ENCODE data around the gene TRAPPC11.
"Not testable (repeated sequence)": the region's sequence is repeated elsewhere in the genome, so short reads cannot be mapped to it uniquely, and the experiment has no call there.

TRAPPC11 gene

GRCh38 chr4:183718876-183719275 lies 59.8 kb downstream of the TRAPPC11 start:
- H3K9me3 Mint-ChIP-seq = no peaks in the 10 kb centered on the region
- intact Hi-C loops (cut with micrococcal nuclease) = no loop called here
- H3K27ac Mint-ChIP-seq = no peak overlapping the region
- H3K4me3 Mint-ChIP-seq = no peak overlapping the region
- peaks cover 15% of the 10 kb centered on the region for H3K36me3 Mint-ChIP-seq (ENCODE audit: low read depth)
- peaks cover 28% of the 10 kb centered on the region for H3K27me3 Mint-ChIP-seq
- peaks cover 14% of the 10 kb centered on the region for H3K4me1 Mint-ChIP-seq (ENCODE audit: low read depth)

GRCh38 chr4:183721207-183722081 lies 62.4 kb downstream of the TRAPPC11 start:
- Mint-ChIP-seq H3K9me3 (no peaks in the 10 kb centered on the region), H3K27me3 (peaks cover 42% of the 10 kb centered on the region), H3K36me3 (ENCODE audit: low read depth) (no peaks in the 10 kb centered on the region), H3K27ac (peak overlapping the region; percentile 55), H3K4me3 (peak overlapping the region; percentile 82), H3K4me1 (ENCODE audit: low read depth) (peaks cover 14% of the 10 kb centered on the region)
- intact Hi-C loops (cut with micrococcal nuclease) = no loop called here

- H3K27me3 Mint-ChIP-seq = peaks cover 42% of the 10 kb centered on the region
- intact Hi-C loops (cut with micrococcal nuclease) = no loop called here
- H3K9me3 Mint-ChIP-seq = no peaks in the 10 kb centered on the region
- H3K36me3 Mint-ChIP-seq (ENCODE audit: low read depth) = no peaks in the 10 kb centered on the region
- peak overlapping the region; percentile 55 for H3K27ac Mint-ChIP-seq
- peak overlapping the region; percentile 82 for H3K4me3 Mint-ChIP-seq
- peaks cover 14% of the 10 kb centered on the region for H3K4me1 Mint-ChIP-seq (ENCODE audit: low read depth)
Measured at GRCh38 chr4:183722731-183723560, 63.9 kb downstream of the TRAPPC11 start.

- peak overlapping the region; percentile 82 for H3K4me3 Mint-ChIP-seq
- no peaks in the 10 kb centered on the region for H3K9me3 Mint-ChIP-seq
- peaks cover 14% of the 10 kb centered on the region for H3K4me1 Mint-ChIP-seq (ENCODE audit: low read depth)
- H3K36me3 Mint-ChIP-seq (ENCODE audit: low read depth) = no peaks in the 10 kb centered on the region
- peaks cover 42% of the 10 kb centered on the region for H3K27me3 Mint-ChIP-seq
- intact Hi-C loops (cut with micrococcal nuclease) = no loop called here
- H3K27ac Mint-ChIP-seq = no peak overlapping the region
Measured at GRCh38 chr4:183723561-183724228, 64.6 kb downstream of the TRAPPC11 start.

- peaks cover 14% of the 10 kb centered on the region for H3K4me1 Mint-ChIP-seq (ENCODE audit: low read depth)
- H3K27ac Mint-ChIP-seq; intact Hi-C loops (cut with micrococcal nuclease); H3K36me3 Mint-ChIP-seq (ENCODE audit: low read depth); H3K9me3 Mint-ChIP-seq; H3K4me3 Mint-ChIP-seq: not testable (repeated sequence)
- peaks cover 40% of the 10 kb centered on the region for H3K27me3 Mint-ChIP-seq
Measured at GRCh38 chr4:183725585-183725984, 66.5 kb downstream of the TRAPPC11 start.

GRCh38 chr4:183727482-183727881 lies 68.4 kb downstream of the TRAPPC11 start:
- no peak overlapping the region for H3K27ac Mint-ChIP-seq
- peaks cover 6% of the 10 kb centered on the region for H3K4me1 Mint-ChIP-seq (ENCODE audit: low read depth)
- H3K9me3 Mint-ChIP-seq = no peaks in the 10 kb centered on the region
- peaks cover 25% of the 10 kb centered on the region for H3K27me3 Mint-ChIP-seq
- H3K4me3 Mint-ChIP-seq = no peak overlapping the region
- intact Hi-C loops (cut with micrococcal nuclease) = no loop called here
- no peaks in the 10 kb centered on the region for H3K36me3 Mint-ChIP-seq (ENCODE audit: low read depth)

- no peaks in the 10 kb centered on the region for H3K36me3 Mint-ChIP-seq (ENCODE audit: low read depth)
- H3K9me3 Mint-ChIP-seq = no peaks in the 10 kb centered on the region
- H3K4me3 Mint-ChIP-seq = no peak overlapping the region
- peaks cover 19% of the 10 kb centered on the region for H3K27me3 Mint-ChIP-seq
- peaks cover 1% of the 10 kb centered on the region for H3K4me1 Mint-ChIP-seq (ENCODE audit: low read depth)
- H3K27ac Mint-ChIP-seq = no peak overlapping the region
- intact Hi-C loops (cut with micrococcal nuclease) = no loop called here
Measured at GRCh38 chr4:183728223-183729068, 69.4 kb downstream of the TRAPPC11 start.

GRCh38 chr4:183729069-183729406 lies 69.9 kb downstream of the TRAPPC11 start:
- H3K36me3 Mint-ChIP-seq (ENCODE audit: low read depth) = no peaks in the 10 kb centered on the region
- no peak overlapping the region for H3K4me3 Mint-ChIP-seq
- intact Hi-C loops (cut with micrococcal nuclease) = no loop called here
- H3K9me3 Mint-ChIP-seq = no peaks in the 10 kb centered on the region
- peaks cover 13% of the 10 kb centered on the region for H3K27me3 Mint-ChIP-seq
- peaks cover 7% of the 10 kb centered on the region for H3K4me1 Mint-ChIP-seq (ENCODE audit: low read depth)
- no peak overlapping the region for H3K27ac Mint-ChIP-seq

GRCh38 chr4:183729430-183730328 lies 70.6 kb downstream of the TRAPPC11 start:
- no peak overlapping the region for H3K4me3 Mint-ChIP-seq
- no peaks in the 10 kb centered on the region for H3K9me3 Mint-ChIP-seq
- intact Hi-C loops (cut with micrococcal nuclease) = no loop called here
- no peaks in the 10 kb centered on the region for H3K36me3 Mint-ChIP-seq (ENCODE audit: low read depth)
- H3K27me3 Mint-ChIP-seq = peaks cover 8% of the 10 kb centered on the region
- no peak overlapping the region for H3K27ac Mint-ChIP-seq
- H3K4me1 Mint-ChIP-seq (ENCODE audit: low read depth) = peaks cover 8% of the 10 kb centered on the region

- H3K4me1 Mint-ChIP-seq (ENCODE audit: low read depth) = peaks cover 8% of the 10 kb centered on the region
- no peak overlapping the region for H3K27ac Mint-ChIP-seq
- no peak overlapping the region for H3K4me3 Mint-ChIP-seq
- H3K36me3 Mint-ChIP-seq (ENCODE audit: low read depth) = no peaks in the 10 kb centered on the region
- no peaks in the 10 kb centered on the region for H3K27me3 Mint-ChIP-seq
- no peaks in the 10 kb centered on the region for H3K9me3 Mint-ChIP-seq
- intact Hi-C loops (cut with micrococcal nuclease) = no loop called here
Measured at GRCh38 chr4:183732296-183732695, 73.2 kb downstream of the TRAPPC11 start.

GRCh38 chr4:183733181-183733580 lies 74.1 kb downstream of the TRAPPC11 start:
- no peak overlapping the region for H3K27ac Mint-ChIP-seq
- H3K36me3 Mint-ChIP-seq (ENCODE audit: low read depth) = no peaks in the 10 kb centered on the region
- no peaks in the 10 kb centered on the region for H3K9me3 Mint-ChIP-seq
- intact Hi-C loops (cut with micrococcal nuclease) = no loop called here
- no peaks in the 10 kb centered on the region for H3K27me3 Mint-ChIP-seq
- no peak overlapping the region for H3K4me3 Mint-ChIP-seq
- peaks cover 8% of the 10 kb centered on the region for H3K4me1 Mint-ChIP-seq (ENCODE audit: low read depth)

- Mint-ChIP-seq H3K27me3 (no peaks in the 10 kb centered on the region), H3K27ac (no peak overlapping the region), H3K9me3 (no peaks in the 10 kb centered on the region), H3K4me3 (no peak overlapping the region), H3K36me3 (ENCODE audit: low read depth) (no peaks in the 10 kb centered on the region), H3K4me1 (ENCODE audit: low read depth) (peaks cover 8% of the 10 kb centered on the region)
- intact Hi-C loops (cut with micrococcal nuclease) = no loop called here
Measured at GRCh38 chr4:183738081-183738673, 79.1 kb downstream of the TRAPPC11 start.

Measured in dendritic cell treated with granulocyte-macrophage colony-stimulating factor and Interleukin-4, amounts not matched to agents 40 ng/mL and 50 ng/mL, for 4 days (primary cell).